NCI-H748 treated with DMSO at 0.1 percent for 48 hours (cell line): ENCODE data around the gene MRPL46.
"Not testable (repeated sequence)": the region's sequence is repeated elsewhere in the genome, so short reads cannot be mapped to it uniquely, and the experiment has no call there.

Source experiments
- DNase-seq: peaks from one replicate; lab custom pipeline; 2025; lab: John Stamatoyannopoulos, UW

Gene MRPL46

DNA sequence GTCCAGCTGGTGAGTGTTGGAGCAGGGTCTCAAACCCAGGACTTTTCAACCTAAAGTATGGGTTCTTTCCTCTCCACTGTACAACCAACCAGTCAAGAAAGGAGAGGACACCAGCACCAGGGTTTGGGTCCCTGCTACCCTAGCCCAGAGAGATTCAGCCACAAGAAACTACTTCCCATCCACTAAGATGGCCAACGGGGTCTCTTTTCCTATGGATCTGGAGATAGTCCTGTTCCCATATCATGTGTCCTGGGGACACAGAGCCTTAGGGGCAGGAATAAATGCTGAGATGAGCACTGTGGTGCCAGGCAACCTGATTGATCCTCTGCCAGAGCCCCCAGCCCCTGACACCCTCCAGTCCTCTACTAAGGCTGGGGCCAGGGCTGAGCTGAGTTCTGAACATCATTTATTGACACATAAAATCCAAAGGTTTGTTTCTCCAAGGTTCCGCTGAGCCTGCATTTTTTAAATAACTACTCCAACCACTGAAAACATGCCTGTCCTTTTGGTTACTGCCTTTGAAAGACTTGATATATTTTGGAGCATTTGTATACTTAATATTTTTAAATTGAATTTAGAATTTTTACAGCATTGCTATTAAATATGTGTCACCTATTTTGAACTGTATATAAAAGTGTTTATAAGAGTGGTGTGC lies 26.0 kb downstream of the MRPL46 start:
- no peak for DNase-seq

DNA sequence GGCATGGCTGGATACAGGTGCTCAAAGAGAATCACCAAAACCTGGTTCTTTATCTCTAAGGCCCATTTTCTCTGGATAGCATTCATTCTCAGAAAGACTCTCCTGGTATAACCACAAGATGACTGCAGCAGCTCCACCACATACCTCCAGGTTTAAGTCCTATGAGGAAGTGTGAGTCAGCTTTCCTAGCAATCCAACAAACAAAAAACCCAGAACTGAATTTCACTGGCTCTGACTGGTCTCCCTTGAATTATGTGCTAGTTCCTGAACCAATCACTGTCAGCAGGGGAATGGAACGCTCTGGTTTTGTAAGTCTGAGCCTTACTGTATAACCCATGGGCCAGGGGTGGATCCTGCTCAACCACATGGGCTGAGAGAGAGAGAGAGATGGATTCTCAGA lies 27.2 kb downstream of the MRPL46 start:
- DNase-seq, result no peak

DNA sequence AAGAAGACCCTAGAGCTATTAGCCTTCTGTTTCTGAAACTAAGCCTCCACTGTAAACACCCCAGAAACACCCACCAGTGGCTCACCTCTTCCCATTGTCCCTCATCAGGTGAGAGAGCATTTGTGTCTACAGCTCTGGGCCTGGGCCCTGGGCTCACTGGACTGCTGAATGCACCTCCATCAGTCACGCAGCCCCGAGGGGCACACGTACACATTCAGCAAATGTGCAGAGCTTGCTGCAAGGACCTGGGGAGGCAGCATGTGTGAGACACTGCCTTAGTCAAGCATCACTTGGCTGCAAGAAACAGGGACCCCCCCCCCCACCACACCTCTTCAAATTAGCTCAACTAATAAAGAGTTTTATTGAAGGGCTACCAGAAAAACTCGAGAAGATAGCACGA lies 29.0 kb downstream of the MRPL46 start:
- no peak for DNase-seq

DNA sequence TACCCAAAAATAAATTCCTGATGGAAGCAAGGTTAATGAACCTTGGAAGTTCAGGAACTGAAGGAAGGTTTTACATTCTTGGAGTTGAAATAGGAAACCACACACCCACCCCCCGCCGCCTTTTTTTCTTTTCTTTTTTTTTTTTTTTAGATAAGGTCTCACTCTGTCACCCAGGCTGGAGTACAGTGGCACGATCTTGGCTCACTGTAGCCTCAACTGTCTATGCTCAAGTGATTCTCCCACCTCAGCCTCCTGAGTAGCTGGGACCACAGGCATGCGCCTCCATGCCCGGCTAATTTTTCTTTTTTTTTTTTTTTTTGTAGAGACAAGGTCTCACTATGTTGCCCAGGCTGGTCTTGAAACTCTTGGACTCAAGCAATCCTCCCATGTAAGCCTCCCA lies 33.1 kb downstream of the MRPL46 start:
- not testable (repeated sequence) for DNase-seq

DNA sequence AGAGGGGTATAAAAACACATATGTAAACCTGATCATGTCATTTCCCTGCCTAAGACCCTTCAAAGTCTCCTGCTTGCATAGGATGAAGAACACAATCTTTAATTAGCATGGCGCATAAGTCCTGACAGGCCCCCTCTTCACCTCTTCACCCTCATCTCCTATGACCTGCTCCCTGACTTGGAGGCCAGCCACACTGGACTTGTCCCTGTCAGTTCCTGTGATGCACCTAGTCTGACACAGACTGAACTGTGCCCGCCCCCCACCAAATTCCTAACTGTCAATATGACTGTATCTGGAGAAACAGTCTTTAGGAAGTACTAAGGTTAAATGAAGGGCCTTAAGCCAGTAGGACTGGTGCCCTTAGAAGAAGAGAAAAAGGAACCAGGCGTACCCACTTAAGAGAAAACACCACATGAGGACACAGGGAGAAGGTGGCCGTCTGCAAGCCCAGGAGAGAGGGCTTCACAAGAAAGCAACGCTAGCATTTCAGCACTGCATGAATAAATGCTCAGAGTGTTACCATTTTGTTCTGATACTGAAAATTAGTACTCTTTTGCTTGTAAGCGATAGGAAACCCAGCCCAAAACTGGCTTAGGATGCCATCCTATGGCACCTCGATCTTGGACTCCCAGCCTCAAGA lies 34.0 kb downstream of the MRPL46 start:
- no peak for DNase-seq

DNA sequence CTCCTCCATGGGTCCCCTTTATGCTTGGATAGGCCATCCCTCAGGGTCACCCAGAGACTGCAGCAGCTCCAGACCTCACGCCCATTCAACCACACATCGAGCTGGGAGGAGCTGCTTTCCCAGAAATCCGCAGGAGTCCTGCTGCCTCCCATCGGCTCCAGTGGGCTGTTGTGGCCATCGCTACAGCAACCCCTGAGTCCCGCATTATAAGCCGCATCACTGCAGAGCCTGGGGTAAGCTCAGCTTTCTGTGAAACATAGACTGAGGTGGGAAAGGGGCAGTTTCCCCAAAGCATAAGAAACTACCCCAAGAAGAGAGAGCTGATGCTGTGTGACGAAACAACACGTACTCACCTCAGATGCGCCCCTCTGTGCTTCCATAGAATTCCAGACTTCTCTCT lies 35.7 kb downstream of the MRPL46 start:
- no peak for DNase-seq

DNA sequence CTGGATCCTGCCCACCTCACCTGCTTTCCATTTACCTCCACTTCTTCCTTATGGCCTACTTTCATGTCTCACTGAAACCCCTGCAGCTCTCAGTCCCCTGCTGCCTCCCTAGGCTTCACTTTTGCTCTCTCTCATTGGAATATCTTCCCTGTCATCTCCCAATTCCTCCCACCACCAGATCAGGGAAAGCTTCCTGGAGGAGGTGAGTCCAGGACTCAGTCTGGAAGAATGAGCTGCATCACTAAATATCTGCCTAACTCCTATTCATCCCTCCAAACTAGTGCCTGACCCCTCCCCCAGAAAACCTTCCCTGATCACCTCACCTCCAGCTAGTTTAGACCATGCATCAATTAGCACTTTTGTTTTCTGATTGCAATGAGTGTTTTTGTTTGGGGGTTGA lies 37.1 kb downstream of the MRPL46 start:
- DNase-seq, result no peak

DNA sequence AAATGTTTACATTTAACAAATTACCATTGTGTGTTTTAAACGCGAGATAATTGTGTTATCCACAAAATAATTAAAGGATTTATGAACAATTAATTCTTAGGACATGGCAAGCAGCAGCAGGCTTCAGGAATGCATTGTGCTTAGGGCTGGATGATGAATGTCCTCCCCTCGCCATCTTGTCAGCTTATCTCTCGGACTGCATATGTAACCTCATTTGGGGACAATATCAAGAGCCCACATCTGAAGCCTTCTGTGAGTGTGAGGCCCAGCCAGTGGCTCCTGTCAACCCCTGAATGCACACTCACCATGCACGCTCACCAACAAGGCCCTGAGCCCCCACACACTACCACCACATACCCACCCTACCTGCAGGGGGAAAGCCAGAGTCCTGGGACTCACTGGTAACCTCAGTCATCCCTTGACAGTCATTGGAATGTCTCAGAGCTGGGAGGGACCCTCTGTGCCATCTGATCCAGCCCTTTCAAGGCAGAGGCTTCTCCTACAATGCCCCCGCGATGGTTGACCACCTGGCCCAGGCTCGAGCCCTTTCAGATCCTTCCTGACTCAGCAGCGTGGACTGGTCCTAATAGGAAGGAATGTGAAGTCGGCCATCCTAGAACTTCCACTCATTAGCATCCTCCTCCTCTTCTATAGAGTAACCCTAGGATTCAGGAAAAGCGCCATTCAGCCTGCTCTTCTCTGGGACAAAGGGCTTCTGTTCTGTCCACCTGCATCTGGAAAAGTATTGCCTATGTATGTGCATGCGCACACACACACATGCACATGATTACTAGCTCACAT lies 38.2 kb downstream of the MRPL46 start:
- no peak for DNase-seq

DNA sequence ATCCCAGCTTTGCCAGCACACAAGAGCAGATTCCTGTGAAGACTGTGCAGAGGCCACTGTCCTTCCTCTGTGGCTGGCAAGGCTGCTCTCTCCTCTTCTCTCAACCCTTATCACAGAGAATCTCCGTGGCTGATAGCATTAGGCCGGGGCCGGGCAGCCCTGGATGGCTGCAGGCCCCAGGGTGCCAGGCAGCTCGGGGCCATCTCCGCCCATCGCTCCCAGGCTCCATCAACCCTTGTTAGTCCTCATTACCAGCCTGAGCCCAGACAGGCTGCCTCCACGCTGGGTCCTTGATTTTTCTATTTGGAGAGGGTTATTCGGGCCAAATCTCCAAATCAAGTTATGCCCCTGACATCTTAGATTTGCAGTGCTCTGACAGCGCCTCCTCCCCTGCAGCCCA lies 39.1 kb downstream of the MRPL46 start:
- DNase-seq, result no peak

DNA sequence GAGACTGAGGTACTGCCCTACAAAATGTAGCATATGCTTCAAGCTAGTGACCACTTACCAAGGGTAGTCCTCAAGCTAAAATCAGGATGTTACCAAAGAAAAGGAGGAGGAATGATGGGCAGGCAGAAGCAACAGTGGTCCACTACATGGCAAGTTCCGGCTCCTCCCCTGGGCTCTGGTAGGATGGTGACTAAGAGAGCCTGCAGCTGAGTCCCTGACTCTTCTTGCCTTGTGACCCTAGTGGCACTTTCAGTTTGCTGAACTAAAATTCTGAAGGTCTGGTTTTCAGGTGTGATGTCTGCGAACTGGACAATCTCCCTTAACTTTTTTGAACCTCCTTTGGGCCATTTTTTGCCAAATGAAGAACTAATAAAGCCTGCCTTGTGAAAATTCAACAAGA lies 40.9 kb downstream of the MRPL46 start:
- DNase-seq, result no peak

DNA sequence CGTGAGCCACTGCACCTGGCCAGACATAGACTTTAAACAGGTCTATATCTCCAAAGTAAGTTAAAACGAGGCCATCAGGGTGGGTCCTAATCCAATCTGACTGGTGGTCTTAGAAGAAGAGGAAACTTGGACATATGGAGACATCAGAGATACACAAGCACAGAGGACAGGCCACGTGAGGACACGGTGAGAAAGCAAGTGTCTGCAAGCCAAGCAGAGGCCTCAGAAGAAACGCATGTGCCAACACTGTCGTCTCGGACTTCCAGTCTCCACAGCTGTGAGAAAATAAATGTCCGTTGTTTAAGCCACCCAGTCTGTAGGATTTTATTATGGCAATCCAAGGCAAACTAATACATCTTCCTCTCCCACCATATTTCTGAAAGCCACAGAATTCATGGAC lies 43.9 kb downstream of the MRPL46 start:
- no peak for DNase-seq

DNA sequence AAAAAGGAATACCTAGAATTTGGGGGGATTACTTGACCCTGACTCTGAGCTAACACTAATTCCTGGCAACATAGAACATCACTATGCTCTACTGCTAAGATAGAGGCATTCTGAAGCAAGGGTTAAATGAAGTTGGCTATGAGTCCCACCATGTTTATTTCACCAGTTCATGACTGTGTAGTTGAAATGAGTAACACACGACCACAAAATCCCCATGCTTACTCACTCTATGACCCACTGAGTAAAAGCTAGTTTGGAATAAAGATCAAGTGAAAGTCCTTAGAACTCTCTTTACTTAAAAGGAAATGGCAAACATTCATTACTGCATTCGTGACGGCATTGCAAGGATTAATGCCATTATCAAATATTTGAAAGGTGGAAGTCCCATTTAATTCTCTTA lies 47.4 kb downstream of the MRPL46 start:
- no peak for DNase-seq
